Gastroesophageal sphincter (tissue), 4 donors: ENCODE measurements around the gene ANKRD33. TPM values are rescaled to one million over a fixed set of nuclear protein-coding genes. Genes with fewer than 3 reads are reported as not detected.

Experiments
- ATAC-seq: fragments of 150-250 bp; one replicate; pipeline ENCODE4 v1.9.1; 2016; ENCODE audit warnings: mild to moderate bottlenecking, moderate library complexity
- H3K27ac ChIP-seq, 4 donors: fragments of 200-600 bp; sonication (generic) in 3 of 4; 1 replicate in 3 of 4; 2 replicates in 1 of 4; pipeline ENCODE4 v1.5.1; 2016 to 2019
- H3K27me3 ChIP-seq: fragments of 200-600 bp; sonication (generic); one replicate; pipeline ENCODE4 v1.5.1; 2019
- H3K36me3 ChIP-seq, 2 donors: fragments of 200-600 bp; sonication (generic); one replicate each; pipeline ENCODE4 v1.5.1; 2019; ENCODE audit warnings: control low read depth in 1 of 2
- H3K4me1 ChIP-seq, 3 donors: fragments of 200-600 bp; sonication (generic); 1 replicate in 2 of 3; 2 replicates in 1 of 3; pipeline ENCODE4 v1.5.1; 2016 to 2019; ENCODE audit warnings: control low read depth in 2 of 3
- H3K4me3 ChIP-seq, 2 donors: fragments of 200-600 bp; sonication (generic); one replicate each; pipeline ENCODE4 v1.5.1; 2019; ENCODE audit warnings: mild to moderate bottlenecking in 1 of 2, moderate library complexity in 1 of 2
- H3K9me3 ChIP-seq, 3 donors: fragments of 200-600 bp; sonication (generic); one replicate each; pipeline ENCODE4 v1.5.1; 2017 to 2019; ENCODE audit warnings: control low read depth in 2 of 3
- CTCF ChIP-seq, 4 experiments: fragments of 200-600 bp in 2 of 4; fragments of 450-650 bp in 2 of 4; sonication (generic) in 1 of 4; IDR thresholded peaks; one replicate each; pipeline ENCODE4 v1.5.1; 2017 to 2019; ENCODE audit warnings: antibody characterized with exemption in 4 of 4, mild to moderate bottlenecking in 2 of 4, moderate library complexity in 2 of 4
- EP300 ChIP-seq: sonication (generic); formaldehyde crosslinking; IDR thresholded peaks from one replicate; pipeline ENCODE4 v1.6.1; 2017; ENCODE audit warnings: antibody characterized with exemption, mild to moderate bottlenecking
- POLR2A ChIP-seq, 2 donors: fragments of 450-650 bp; IDR thresholded peaks; one replicate each; pipeline ENCODE4 v1.6.1; 2017; ENCODE audit warnings: antibody characterized with exemption in 2 of 2, mild to moderate bottlenecking in 2 of 2, moderate library complexity in 1 of 2
- POLR2AphosphoS5 ChIP-seq: sonication (generic); formaldehyde crosslinking; IDR thresholded peaks from one replicate; pipeline ENCODE4 v1.6.1; 2017; ENCODE audit warnings: antibody characterized with exemption
- WGBS, 2 donors: methylation state at CpG; one replicate each; pipeline ENCODE4 v1.1.5; 2018; ENCODE audit warnings: low coverage in 1 of 2; 5-methylcytosine and 5-hydroxymethylcytosine counted together
- total RNA-seq, 4 donors: library from RNA; depleted of rRNA; stranded (reverse); fragments of >200 nt; gene quantifications; one replicate each; pipeline ENCODE4 v1.1.0, GENCODE V29; 2016

The ANKRD33 gene
- total RNA-seq, 4 donors from 2014 or later: not detected

GRCh38 chr12:51860986-51861385 lies 26.9 kb upstream of the ANKRD33 start:
- no peak for ATAC-seq
- H3K4me3 ChIP-seq: no peak overlapping the region
- peaks cover 0 to 23% (median 9%) of the 10 kb centered on the region in 3 donors for H3K4me1 ChIP-seq
- no peaks in the 10 kb centered on the region for H3K36me3 ChIP-seq
- 74 to 83% methylated on average over 1 to 3 of the region's 3 CpGs for WGBS, 2 donors
- H3K27ac ChIP-seq: no peak overlapping the region
- H3K27me3 ChIP-seq: peaks cover 80% of the 10 kb centered on the region
- no peak for TF ChIP-seq POLR2AphosphoS5
- TF ChIP-seq EP300: no peak
- no peak for TF ChIP-seq CTCF (IDR thresholded peaks at IDR 0.05)
- TF ChIP-seq POLR2A (IDR thresholded peaks at IDR 0.05): no peak
- H3K9me3 ChIP-seq: no peaks in the 10 kb centered on the region

GRCh38 chr12:51862947-51863346 lies 25.0 kb upstream of the ANKRD33 start:
- no peak for TF ChIP-seq CTCF (IDR thresholded peaks at IDR 0.05)
- no peak for TF ChIP-seq POLR2AphosphoS5
- no peak for TF ChIP-seq EP300
- no peak for TF ChIP-seq POLR2A (IDR thresholded peaks at IDR 0.05)
- Histone ChIP-seq H3K27me3 (peaks cover 82% of the 10 kb centered on the region), H3K9me3 (no peaks in the 10 kb centered on the region), H3K4me1 (peaks cover 0 to 19% (median 9%) of the 10 kb centered on the region in 3 donors), H3K36me3 (no peaks in the 10 kb centered on the region), H3K27ac (no peak overlapping the region), H3K4me3 (no peak overlapping the region)
- ATAC-seq: no peak
- WGBS, 2 donors: 87 to 94% methylated on average over 4 of the region's 4 CpGs

- no peak for ATAC-seq
- TF ChIP-seq POLR2AphosphoS5: no peak
- no peak for TF ChIP-seq CTCF (IDR thresholded peaks at IDR 0.05)
- no peak for TF ChIP-seq EP300
- no peak for TF ChIP-seq POLR2A (IDR thresholded peaks at IDR 0.05)
- Histone ChIP-seq H3K4me3 (peak overlapping the region in 1 of 2 donors; percentile 42), H3K4me1 (peaks cover 0 to 19% (median 9%) of the 10 kb centered on the region in 3 donors), H3K36me3 (no peaks in the 10 kb centered on the region), H3K27me3 (peaks cover 87% of the 10 kb centered on the region), H3K9me3 (no peaks in the 10 kb centered on the region), H3K27ac (no peak overlapping the region)
- no CpG with 5 or more reads among the region's 17 CpGs for WGBS, 2 donors
Measured at GRCh38 chr12:51863363-51863932, 24.5 kb upstream of the ANKRD33 start.

GRCh38 chr12:51863933-51864832 lies 23.7 kb upstream of the ANKRD33 start:
- H3K27me3 ChIP-seq: peaks cover 90% of the 10 kb centered on the region
- no peak for ATAC-seq
- TF ChIP-seq EP300 (no peak), POLR2A (IDR thresholded peaks at IDR 0.05) (no peak), CTCF (IDR thresholded peaks at IDR 0.05) (no peak), POLR2AphosphoS5 (no peak)

More at GRCh38 chr12:51863933-51864832, 23.7 kb upstream of the ANKRD33 start:
- peak overlapping the region in 1 of 2 donors; percentile 42 for H3K4me3 ChIP-seq
- no peak overlapping the region for H3K27ac ChIP-seq
- 22% methylated on average over 11 of the region's 53 CpGs; no CpG with 5 or more reads in 1 of the 2 donors for WGBS, 2 donors
- no peaks in the 10 kb centered on the region for H3K9me3 ChIP-seq
- H3K4me1 ChIP-seq: peaks cover 0 to 27% (median 13%) of the 10 kb centered on the region in 3 donors
- no peaks in the 10 kb centered on the region for H3K36me3 ChIP-seq
